ENCODE data around the gene PTPRN2. TPM values are rescaled to one million over a fixed set of nuclear protein-coding genes. Genes with fewer than 3 reads are reported as not detected.

Gene PTPRN2
- total and polyA plus RNA-seq, 8 donors: 12.2 to 49.2 (median 31.8) TPM

- DNase-seq (no peak), FAIRE-seq (no peak), ATAC-seq (no peak)
- intact Hi-C loops (cut with DNase I): no loop called here
- Histone ChIP-seq H3K4me1 (no peaks in the 10 kb centered on the region), H3K27ac (no peak overlapping the region), H3K9me3 (no peaks in the 10 kb centered on the region), H3K4me3 (no peak overlapping the region), H3K27me3 (no peaks in the 10 kb centered on the region), H3K36me3 (no peaks in the 10 kb centered on the region)
- WGBS, 2 donors: 83 to 85% methylated on average over 16 of the region's 16 CpGs
- no peak for TF ChIP-seq CTCF (IDR thresholded peaks at IDR 0.05)
Observed at GRCh38 chr7:158135931-158136330, 451.7 kb downstream of the PTPRN2 start.

DNA sequence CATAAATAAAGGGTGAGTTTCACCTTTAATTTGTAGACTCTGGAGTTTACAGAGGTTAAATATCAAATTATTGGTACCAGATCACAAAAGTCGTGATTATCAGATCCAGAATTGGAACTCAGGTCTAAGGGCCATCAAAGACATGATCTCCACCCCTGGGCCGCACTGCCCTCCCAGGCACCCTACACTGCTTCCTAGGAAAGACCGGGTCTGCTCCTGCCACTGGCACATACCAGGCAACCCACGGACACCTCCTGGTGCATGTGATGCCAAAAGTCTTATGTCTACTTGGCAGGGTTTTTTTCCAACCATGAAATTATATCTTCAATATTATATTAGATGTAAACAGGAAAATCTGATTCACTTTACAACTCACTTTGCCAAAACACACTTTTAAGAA is 452.8 kb downstream of the PTPRN2 start:
- H3K27me3 ChIP-seq: no peaks in the 10 kb centered on the region
- DNase-seq: no peak
- 86 to 88% methylated on average over 4 of the region's 4 CpGs for WGBS, 2 donors
- no peak for FAIRE-seq
- intact Hi-C loops (cut with DNase I): no loop called here
- TF ChIP-seq CTCF (IDR thresholded peaks at IDR 0.05): no peak
- H3K4me3 ChIP-seq: no peak overlapping the region
- no peaks in the 10 kb centered on the region for H3K4me1 ChIP-seq
- H3K36me3 ChIP-seq: no peaks in the 10 kb centered on the region
- no peaks in the 10 kb centered on the region for H3K9me3 ChIP-seq
- no peak overlapping the region for H3K27ac ChIP-seq
- no peak for ATAC-seq

DNA sequence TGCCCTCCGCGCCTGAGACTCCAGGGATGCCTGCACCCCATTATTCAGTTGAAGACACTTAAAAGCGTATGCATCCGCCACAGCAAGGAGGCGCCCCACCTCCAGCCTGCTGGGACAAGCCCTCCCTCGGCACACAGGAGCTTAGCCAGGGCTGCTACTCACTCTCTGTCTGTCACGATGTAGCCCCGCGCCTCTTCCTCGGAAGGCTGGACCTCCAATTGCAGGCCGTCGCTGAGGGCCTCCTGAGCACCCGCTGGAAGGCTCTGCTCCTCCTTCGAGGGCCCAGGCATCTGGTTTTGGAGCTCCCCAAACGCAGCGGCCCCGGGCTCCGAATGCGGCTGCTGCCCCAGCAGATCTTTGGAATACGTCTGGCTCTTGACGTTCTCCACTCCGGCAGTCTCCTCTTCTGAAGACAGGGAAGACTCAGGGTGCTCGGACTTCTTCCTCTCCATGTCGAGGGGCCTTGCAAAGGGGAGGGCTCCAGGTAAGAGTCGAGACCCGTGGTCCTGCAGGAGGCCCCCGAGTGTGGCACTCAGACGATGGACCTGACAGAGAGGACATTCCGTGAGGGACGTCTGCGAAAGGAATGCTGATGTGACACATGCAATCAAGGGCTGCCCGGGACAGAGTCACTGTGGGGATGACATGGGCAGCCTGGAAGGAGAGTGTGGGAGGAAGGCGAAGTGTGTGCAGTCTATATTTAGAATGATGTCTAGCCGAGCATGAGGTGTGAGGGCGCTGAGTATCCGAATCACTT is 453.9 kb downstream of the PTPRN2 start:
- Histone ChIP-seq H3K36me3 (no peaks in the 10 kb centered on the region), H3K27me3 (no peaks in the 10 kb centered on the region), H3K9me3 (no peaks in the 10 kb centered on the region), H3K27ac (no peak overlapping the region), H3K4me1 (no peaks in the 10 kb centered on the region), H3K4me3 (no peak overlapping the region)
- intact Hi-C loops (cut with DNase I): no loop called here
- 86 to 91% methylated on average over 35 to 36 of the region's 36 CpGs for WGBS, 2 donors
- FAIRE-seq (no peak), DNase-seq (no peak), ATAC-seq (peak in 2 of 4 donors; percentile 36 to 52)
- TF ChIP-seq CTCF (IDR thresholded peaks at IDR 0.05): no peak

GRCh38 chr7:158133057-158133456 is 454.6 kb downstream of the PTPRN2 start:
- intact Hi-C loops (cut with DNase I): no loop called here
- ATAC-seq: no peak
- FAIRE-seq: no peak
- peak in 1 of 6 donors; percentile 64 for DNase-seq
- H3K9me3 ChIP-seq: no peaks in the 10 kb centered on the region
- no peak for TF ChIP-seq CTCF (IDR thresholded peaks at IDR 0.05)
- 96% methylated on average over 21 of the region's 21 CpGs for WGBS, 2 donors
- H3K4me1 ChIP-seq: no peaks in the 10 kb centered on the region
- H3K27me3 ChIP-seq: no peaks in the 10 kb centered on the region
- H3K27ac ChIP-seq: no peak overlapping the region
- H3K4me3 ChIP-seq: no peak overlapping the region
- H3K36me3 ChIP-seq: no peaks in the 10 kb centered on the region

DNA sequence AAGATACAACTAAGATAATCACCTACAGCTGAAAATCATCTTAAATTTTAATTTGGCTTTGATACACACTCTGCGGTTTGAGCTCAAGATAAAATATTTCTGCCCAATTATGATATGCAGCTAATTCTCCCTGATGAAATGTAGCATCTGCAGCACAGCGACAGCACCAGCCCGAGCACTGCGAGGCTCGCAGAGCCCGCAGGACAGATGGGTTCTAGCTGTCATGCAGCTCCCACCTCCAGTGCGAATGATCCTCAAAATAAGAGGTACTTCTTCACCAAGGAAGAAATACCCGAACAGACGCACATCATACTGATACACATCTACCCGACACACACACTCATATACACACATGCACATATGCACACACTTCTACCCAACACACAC is 457.6 kb downstream of the PTPRN2 start:
- 95 to 98% methylated on average over 10 of the region's 10 CpGs for WGBS, 2 donors
- ATAC-seq: no peak
- H3K4me1 ChIP-seq: no peaks in the 10 kb centered on the region
- H3K27me3 ChIP-seq: no peaks in the 10 kb centered on the region
- no peaks in the 10 kb centered on the region for H3K9me3 ChIP-seq
- no peaks in the 10 kb centered on the region for H3K36me3 ChIP-seq
- FAIRE-seq: no peak
- H3K27ac ChIP-seq: no peak overlapping the region
- H3K4me3 ChIP-seq: no peak overlapping the region
- no peak for DNase-seq
- TF ChIP-seq CTCF (IDR thresholded peaks at IDR 0.05): no peak
- intact Hi-C loops (cut with DNase I): no loop called here
